Motor neuron (in vitro differentiated cells): ENCODE measurements around the gene PHOX2A. TPM values are rescaled to one million over a fixed set of nuclear protein-coding genes. Genes with fewer than 3 reads are reported as not detected.
A peak's percentile ranks its signal among the peaks of the same experiment; 100 is the strongest.
"Not testable (repeated sequence)": the region's sequence is repeated elsewhere in the genome, so short reads cannot be mapped to it uniquely, and the experiment has no call there.

ENCODE experiments used
- ATAC-seq, 8 experiments: fragments of 200-7000 bp; cut with Tn5 transposase; replicated peaks in 6 of 8; 2 replicates each; pipeline ENCODE4 v1.8.0; 2021; ENCODE audit warnings: mild to moderate bottlenecking in 8 of 8, moderate library complexity in 8 of 8
- H3K27ac ChIP-seq, 2 donors: fragments of 250-450 bp; sonication (Bioruptor Pico); 2 replicates each; pipeline ENCODE4 v1.9.0; 2021; ENCODE audit warnings: antibody characterized with exemption in 2 of 2, mild to moderate bottlenecking in 2 of 2, moderate library complexity in 1 of 2
- H3K4me1 ChIP-seq, 2 donors: fragments of 250-450 bp; sonication (Bioruptor Pico); replicated peaks in 1 of 2; 2 replicates each; pipeline ENCODE4 v1.6.1; 2021; ENCODE audit warnings: antibody characterized with exemption in 2 of 2, mild to moderate bottlenecking in 2 of 2, moderate library complexity in 1 of 2
- H3K4me3 ChIP-seq, 5 donors: fragments of 250-450 bp; sonication (Bioruptor Pico); 2 replicates each; pipeline ENCODE4 v1.9.0; 2021; ENCODE audit warnings: antibody characterized with exemption in 5 of 5, mild to moderate bottlenecking in 5 of 5, moderate library complexity in 4 of 5
- WGBS, 10 experiments: fragments of 450-650 bp; shearing (Covaris generic); methylation state at CpG; one replicate each; pipeline ENCODE4 v1.0.0; 2022; 5-methylcytosine and 5-hydroxymethylcytosine counted together
- in situ Hi-C, 9 experiments: fragments of 400-800 bp; cut with MboI; loops; one replicate each; pipeline ENCODE4 v1.15.0; 2021; ENCODE audit warnings: low sequenced_read_pairs in 9 of 9, low pct_unique_long_range_greater_than_20kb in 2 of 9; ENCODE audit not compliant: unreplicated experiment in 9 of 9
- total RNA-seq, 8 experiments: library from RNA; unstranded; fragments of 300-600 nt; gene quantifications; 2 replicates each; pipeline versions ENCODE4 v1.2.3 to v1.2.4, GENCODE V29; 2022

The PHOX2A gene
- total RNA-seq, 8 experiments from 2014 or later, result 0.16 to 1.8 (median 0.87) TPM; not detected in 1

- ATAC-seq, result peak; percentile 58 to 67 (median 62)
- H3K4me3 ChIP-seq, result peak overlapping the region; percentile 55 to 85 (median 72)
- WGBS, 10 experiments, result 0% methylated on average over 2 to 3 of the region's 84 CpGs; no CpG with 5 or more reads in 8 of the 10 experiments
- peaks cover 4 to 14% of the 10 kb centered on the region in 2 donors for H3K4me1 ChIP-seq
- in situ Hi-C loops, result no loop called here
- H3K27ac ChIP-seq, result peak overlapping the region; percentile 78 to 85
These were observed 20.1 kb downstream of the PHOX2A start for GRCh38 chr11:72223615-72224563.

- WGBS, 10 experiments, result 0 to 7% (median 0%) methylated on average over 1 to 5 of the region's 47 CpGs; no CpG with 5 or more reads in 7 of the 10 experiments
- in situ Hi-C loops, result no loop called here
- H3K4me3 ChIP-seq, result peak overlapping the region; percentile 55 to 85 (median 72)
- ATAC-seq, result peak; percentile 53 to 82 (median 74)
- H3K4me1 ChIP-seq, result peaks cover 4 to 14% of the 10 kb centered on the region in 2 donors
- H3K27ac ChIP-seq, result peak overlapping the region; percentile 78 to 85
These were observed 20.9 kb downstream of the PHOX2A start for GRCh38 chr11:72222907-72223614.

GRCh38 chr11:72222106-72222891, 21.7 kb downstream of the PHOX2A start:
- peak overlapping the region; percentile 56 to 79 for H3K27ac ChIP-seq
- peak overlapping the region; percentile 55 to 85 (median 72) for H3K4me3 ChIP-seq
- ATAC-seq, result no peak

GRCh38 chr11:72221386-72222075, 22.4 kb downstream of the PHOX2A start:
- 72 to 100% (median 80%) methylated on average over 1 to 6 of the region's 7 CpGs; no CpG with 5 or more reads in 4 of the 10 experiments for WGBS, 10 experiments
- peaks cover 4 to 11% of the 10 kb centered on the region in 2 donors for H3K4me1 ChIP-seq
- in situ Hi-C loops, result no loop called here
- H3K4me3 ChIP-seq, result no peak overlapping the region
- H3K27ac ChIP-seq, result no peak overlapping the region
- ATAC-seq, result no peak

More at GRCh38 chr11:72222106-72222891, 21.7 kb downstream of the PHOX2A start:
- H3K4me1 ChIP-seq, result peaks cover 4 to 14% of the 10 kb centered on the region in 2 donors
- WGBS, 10 experiments, result 42 to 100% (median 68%) methylated on average over 1 to 5 of the region's 6 CpGs
- in situ Hi-C loops, result no loop called here

GRCh38 chr11:72220696-72221363, 23.1 kb downstream of the PHOX2A start:
- H3K4me1 ChIP-seq, result peaks cover 4 to 7% of the 10 kb centered on the region in 2 donors
- H3K27ac ChIP-seq, result no peak overlapping the region
- in situ Hi-C loops, result no loop called here
- WGBS, 10 experiments, result 0 to 100% (median 87%) methylated on average over 1 to 3 of the region's 10 CpGs; no CpG with 5 or more reads in 7 of the 10 experiments
- no peak overlapping the region for H3K4me3 ChIP-seq
- no peak for ATAC-seq

- Histone ChIP-seq H3K4me1 (peaks cover 4 to 7% of the 10 kb centered on the region in 2 donors), H3K4me3 (no peak overlapping the region), H3K27ac (no peak overlapping the region)
- WGBS, 10 experiments, result 50 to 100% (median 80%) methylated on average over 1 to 5 of the region's 5 CpGs; no CpG with 5 or more reads in 3 of the 10 experiments
- in situ Hi-C loops, result no loop called here
- ATAC-seq, result no peak
These were observed 25.7 kb downstream of the PHOX2A start for GRCh38 chr11:72218251-72218745.

- Histone ChIP-seq H3K27ac (no peak overlapping the region), H3K4me3 (no peak overlapping the region), H3K4me1 (peaks cover 4 to 7% of the 10 kb centered on the region in 2 donors)
- ATAC-seq, result no peak
- WGBS, 10 experiments, result 20 to 52% (median 38%) methylated on average over 1 to 2 of the region's 2 CpGs; no CpG with 5 or more reads in 4 of the 10 experiments
- in situ Hi-C loops, result no loop called here
These were observed 26.1 kb downstream of the PHOX2A start for GRCh38 chr11:72217841-72218240.

GRCh38 chr11:72216638-72217037, 27.3 kb downstream of the PHOX2A start, which contains the start of gene FOLR2:
FOLR2 (plus strand) TSS chr11:72216794; CDS start chr11:72218585, 1,791 bp downstream.
- Histone ChIP-seq H3K4me3 (no peak within 1 kb of the TSS), H3K27ac (no peak within 1 kb of the TSS), H3K4me1 (no peaks in the 10 kb centered on the region)
- ATAC-seq, result no peak
- in situ Hi-C loops, result no loop called here
- WGBS, 10 experiments, result 50 to 91% (median 85%) methylated on average over 1 to 6 of the region's 6 CpGs; no CpG with 5 or more reads in 3 of the 10 experiments

GRCh38 chr11:72209101-72209500, 34.9 kb downstream of the PHOX2A start:
- Histone ChIP-seq H3K27ac (no peak overlapping the region), H3K4me3 (no peak overlapping the region), H3K4me1 (no peaks in the 10 kb centered on the region)
- ATAC-seq, result no peak
- in situ Hi-C loops, result no loop called here
- 0 to 82% (median 71%) methylated on average over 1 to 4 of the region's 4 CpGs; no CpG with 5 or more reads in 5 of the 10 experiments for WGBS, 10 experiments

- no peak overlapping the region for H3K4me3 ChIP-seq
- H3K27ac ChIP-seq, result no peak overlapping the region
- no peak for ATAC-seq
- no peaks in the 10 kb centered on the region for H3K4me1 ChIP-seq
- 49 to 100% (median 83%) methylated on average over 1 to 3 of the region's 3 CpGs; no CpG with 5 or more reads in 5 of the 10 experiments for WGBS, 10 experiments
- in situ Hi-C loops, result no loop called here
These were observed 35.7 kb downstream of the PHOX2A start for GRCh38 chr11:72208281-72208680.

GRCh38 chr11:72206794-72207193, 37.2 kb downstream of the PHOX2A start:
- H3K4me3 ChIP-seq, H3K27ac ChIP-seq, ATAC-seq, in situ Hi-C loops, H3K4me1 ChIP-seq: not testable (repeated sequence)
- WGBS, 10 experiments, result 93% methylated on average over 2 of the region's 2 CpGs; no CpG with 5 or more reads in 9 of the 10 experiments
